Activated CD8-positive, alpha-beta memory T cell treated with anti-CD3 and anti-CD28 coated beads, Interleukin-2, amount 50 U/mL, for 48 hours (primary cell): ENCODE results near the gene SARDH.
A peak's percentile ranks its signal among the peaks of the same experiment; 100 is the strongest.

ENCODE experiments used
- DNase-seq: peaks from one replicate; pipeline ENCODE4 v3.0.0-alpha.2; 2020

The SARDH gene

DNA sequence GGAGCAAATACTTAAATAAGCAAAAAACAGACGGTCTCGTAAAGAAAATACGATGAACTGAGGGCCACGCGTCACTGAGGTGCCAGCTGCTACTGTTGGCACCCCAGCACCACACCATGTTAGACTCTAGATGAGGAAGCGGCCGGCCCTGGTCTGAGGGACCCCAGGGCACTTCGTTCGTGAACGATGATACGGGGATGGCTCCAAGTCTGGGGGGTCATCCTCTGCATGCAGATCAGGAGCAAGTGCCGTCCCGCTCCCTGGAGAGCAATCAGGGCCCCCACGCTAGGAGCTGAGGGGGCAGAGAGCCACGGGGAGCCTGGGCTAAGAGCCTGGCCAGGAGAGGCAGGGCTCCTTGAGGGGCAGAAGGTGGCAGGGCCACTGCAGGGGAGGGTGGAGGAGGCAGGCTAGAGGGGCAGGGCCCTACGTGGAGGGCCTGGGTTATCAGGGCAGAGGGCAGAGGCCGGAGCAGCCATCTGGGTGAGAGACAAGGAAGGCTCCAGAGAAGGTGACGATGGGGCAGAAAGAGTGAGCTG, 24.1 kb downstream of the SARDH start:
- no peak for DNase-seq

- DNase-seq: no peak
Measured at GRCh38 chr9:133713150-133713959, 24.8 kb downstream of the SARDH start.

DNA sequence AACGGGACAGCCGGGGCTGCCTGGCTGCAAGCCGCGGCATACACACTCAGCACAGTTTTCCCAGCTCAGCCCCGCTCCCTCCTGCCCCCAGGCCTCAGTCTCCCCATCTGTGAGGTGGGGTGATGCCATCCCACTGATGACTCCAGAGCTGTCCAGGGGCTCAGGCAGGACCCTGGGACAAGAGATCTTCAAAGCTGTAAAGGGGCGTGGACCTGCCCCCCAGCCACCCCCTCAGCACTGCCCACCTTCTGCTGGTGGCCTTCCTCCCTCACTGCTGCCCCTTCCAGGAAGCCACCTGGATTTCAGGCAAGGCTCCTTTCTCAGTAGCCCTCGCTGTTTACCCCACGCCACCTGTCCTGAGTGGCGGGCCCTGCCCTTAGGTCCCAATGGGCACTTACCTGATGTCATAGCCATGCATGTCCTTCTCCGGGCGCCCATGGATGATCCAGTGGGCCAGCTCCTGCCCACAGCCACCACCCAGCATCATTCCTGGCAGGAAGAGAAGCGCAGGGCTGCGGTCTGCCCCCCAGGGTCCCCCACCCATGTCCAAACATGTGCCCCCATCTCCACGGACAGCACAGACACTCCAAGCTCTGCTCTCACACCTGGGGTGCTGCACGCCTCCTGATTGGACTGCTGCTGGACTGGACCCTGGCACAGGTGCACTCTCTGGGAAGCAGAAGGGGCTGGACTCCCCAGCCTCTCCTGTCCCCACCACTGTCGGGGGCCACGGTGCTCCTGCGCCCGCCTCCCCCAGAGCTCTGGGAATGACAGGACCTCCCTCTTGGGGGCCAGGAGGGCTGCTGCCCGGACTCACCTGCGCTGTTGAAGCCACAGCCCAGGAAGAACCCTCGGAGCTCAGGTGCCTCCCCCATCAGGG, 25.7 kb downstream of the SARDH start:
- no peak for DNase-seq

- no peak for DNase-seq
Measured at GRCh38 chr9:133711428-133712220, 26.5 kb downstream of the SARDH start.

- DNase-seq: no peak
Measured at GRCh38 chr9:133710661-133711427, 27.3 kb downstream of the SARDH start.

GRCh38 chr9:133709691-133710571, 28.2 kb downstream of the SARDH start:
- no peak for DNase-seq

DNA sequence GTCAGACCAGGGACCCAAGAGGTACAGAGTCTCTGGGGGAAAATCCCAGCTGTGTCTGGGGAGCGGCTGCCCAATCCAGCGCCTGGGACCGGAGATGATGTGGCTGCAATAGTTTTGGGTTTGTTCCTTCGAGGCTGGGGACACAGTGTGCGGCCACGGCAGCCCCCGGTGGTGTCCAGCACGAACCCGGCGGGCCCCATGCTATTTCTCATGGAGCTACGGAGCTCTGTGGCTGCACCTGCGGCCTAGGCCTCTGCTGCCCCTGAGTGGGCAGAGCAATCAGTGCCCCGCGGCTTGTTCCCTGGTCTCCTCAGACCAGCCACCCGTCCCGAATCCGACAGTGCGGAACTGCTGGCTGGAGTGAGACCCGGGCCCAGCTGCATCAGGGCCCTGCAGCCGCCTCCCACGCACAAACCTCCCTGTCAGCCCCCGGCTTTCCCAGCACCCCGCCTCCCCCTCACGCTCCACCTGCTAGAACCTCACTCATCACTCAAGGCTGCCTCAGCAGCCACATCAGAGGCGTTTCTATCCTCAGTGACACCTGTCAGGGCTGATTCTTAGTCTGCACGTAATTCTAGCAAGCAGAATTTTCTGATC, 29.0 kb downstream of the SARDH start:
- DNase-seq: no peak

DNA sequence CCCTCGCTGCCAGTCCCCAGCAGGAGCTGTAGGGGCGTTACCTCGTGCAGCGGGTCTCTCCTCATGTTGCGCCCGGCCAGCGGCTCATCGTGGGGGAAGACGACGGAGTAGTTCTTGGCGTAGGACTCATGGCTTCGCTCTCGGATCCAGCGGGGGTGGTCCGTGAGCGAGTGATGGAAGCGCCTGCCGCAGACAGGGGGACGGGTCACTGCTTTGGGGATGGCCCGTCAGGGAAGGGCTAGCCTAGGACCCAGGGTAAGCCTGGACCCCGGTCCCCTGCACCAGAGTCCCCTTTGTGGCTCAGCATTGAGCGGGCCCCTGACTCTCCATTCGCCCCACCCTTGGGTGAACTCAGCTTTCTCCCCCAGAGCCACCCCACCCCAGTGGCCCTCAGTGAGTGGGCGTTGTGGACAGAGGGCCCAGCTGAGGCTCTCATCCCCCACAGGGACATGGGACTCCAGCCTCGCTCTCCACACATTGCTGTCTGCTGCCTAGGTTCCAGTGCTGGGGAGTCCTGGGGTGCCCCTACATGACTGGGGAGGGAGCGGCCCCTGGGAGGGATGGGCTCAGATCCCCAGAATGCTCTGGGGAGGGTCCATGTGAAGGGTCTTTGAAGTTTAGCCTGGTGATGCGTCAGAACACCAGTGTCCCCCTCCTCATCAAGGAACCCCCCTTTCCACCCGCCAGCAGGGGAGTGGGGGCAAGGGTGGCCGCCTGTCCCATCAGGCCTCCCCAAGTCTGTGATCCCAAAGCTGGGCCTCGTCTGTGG, 29.7 kb downstream of the SARDH start:
- DNase-seq: no peak

DNA sequence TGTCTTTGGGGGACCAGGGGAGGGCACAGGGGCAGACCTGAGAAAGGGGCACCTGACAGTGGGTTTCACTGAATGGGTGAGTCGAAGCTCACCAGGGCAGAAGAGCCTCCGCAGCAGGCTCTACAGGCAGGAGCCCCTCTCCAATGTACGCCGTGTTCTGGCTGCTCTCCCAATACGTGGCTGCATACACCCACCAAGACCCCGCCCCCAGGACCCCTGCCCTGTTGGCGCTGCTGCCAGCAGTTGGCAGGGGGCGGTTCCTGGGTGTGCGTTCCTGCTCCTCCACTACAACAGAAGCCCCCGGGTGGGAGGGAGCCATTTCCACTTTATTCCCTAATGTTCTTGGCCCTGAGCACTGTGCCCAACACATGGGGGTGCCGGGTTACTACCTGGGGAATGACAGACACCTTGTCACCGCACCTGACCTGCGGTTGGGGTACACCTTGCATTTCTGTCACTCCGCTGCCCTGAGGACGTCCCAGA, 30.3 kb downstream of the SARDH start:
- DNase-seq: no peak

DNA sequence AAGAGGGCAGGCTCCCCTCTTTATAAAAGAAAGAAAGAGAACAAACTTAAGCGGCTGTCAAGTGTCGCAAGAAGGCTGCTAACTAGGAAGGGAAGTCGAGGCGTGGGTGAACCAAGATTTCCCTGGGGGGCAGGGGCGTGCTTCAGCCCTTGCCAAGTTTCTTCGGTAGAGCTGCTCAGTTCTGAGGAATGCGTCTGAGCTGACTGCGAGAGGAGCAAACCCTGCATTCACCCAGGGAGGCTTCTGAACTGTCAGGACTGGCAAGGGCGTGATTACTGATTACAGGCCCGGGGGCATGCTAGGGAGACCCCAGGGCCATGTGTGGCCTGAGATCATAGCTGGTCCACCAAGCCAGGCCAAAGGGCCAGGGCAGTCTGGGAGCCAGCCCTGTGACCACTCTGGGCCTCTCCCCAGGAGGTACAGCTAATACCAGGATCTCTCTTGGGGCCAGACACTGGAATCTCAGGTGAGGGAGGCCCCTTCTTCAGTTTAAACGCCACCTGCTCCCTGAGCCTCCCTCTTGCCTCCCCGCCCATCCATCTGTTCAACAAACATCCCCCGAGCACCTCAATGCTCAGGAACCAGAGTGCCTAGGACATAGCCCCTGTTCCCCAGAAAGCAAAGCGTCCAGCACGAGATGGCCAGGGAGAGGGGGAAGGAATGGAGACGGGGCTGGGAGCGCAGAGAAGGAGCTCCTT, 30.9 kb downstream of the SARDH start:
- DNase-seq: no peak

GRCh38 chr9:133706307-133707050, 31.7 kb downstream of the SARDH start:
- no peak for DNase-seq

- no peak for DNase-seq
Measured at GRCh38 chr9:133705576-133705975, 32.6 kb downstream of the SARDH start.

- DNase-seq: no peak
Measured at GRCh38 chr9:133704711-133705181, 33.4 kb downstream of the SARDH start.

DNA sequence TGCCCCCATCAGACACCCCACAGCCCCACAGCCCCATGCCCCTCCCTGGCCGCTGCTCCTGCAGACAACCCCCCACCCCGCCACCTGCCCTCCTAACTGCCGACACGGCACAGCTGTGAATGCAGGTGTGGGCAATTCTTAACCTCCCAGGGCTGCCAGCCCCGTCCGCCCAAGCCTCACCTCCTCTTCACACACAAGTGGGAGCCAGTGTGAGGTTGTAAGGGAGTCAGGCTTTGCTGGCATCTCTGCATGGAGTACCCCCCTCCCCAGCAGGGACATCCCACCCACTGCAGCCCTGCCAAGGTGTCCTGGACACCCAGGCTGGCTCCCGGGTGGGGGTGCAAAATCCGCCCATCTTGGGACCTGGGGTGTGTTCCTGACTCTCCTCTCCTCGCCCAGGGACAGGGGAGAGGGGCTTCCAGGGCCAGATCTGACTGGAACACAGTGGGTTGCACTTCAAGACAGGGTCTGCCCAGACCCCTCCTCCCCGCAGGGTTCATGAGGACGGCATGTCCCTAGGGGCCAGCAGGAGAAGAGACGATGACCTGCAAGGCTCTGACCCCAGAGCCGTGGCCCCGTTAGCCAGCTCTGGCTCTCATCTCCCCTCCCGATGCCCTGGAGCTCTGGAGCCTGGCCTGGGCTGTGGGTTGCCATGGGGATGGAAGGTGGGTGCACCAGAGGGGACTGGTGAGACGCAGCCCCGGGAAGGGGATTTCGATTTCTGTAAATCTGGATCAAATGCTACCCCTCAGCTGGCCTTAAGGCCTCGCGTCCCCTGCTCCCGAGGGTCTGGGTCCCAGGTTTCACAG, 34.4 kb downstream of the SARDH start:
- DNase-seq: no peak

GRCh38 chr9:133702798-133703590, 35.2 kb downstream of the SARDH start:
- peak; percentile 67 for DNase-seq
